ENCODE results near the gene BCAR3. TPM values are rescaled to one million over a fixed set of nuclear protein-coding genes. Genes with fewer than 3 reads are reported as not detected.
"Not testable (repeated sequence)": the region's sequence is repeated elsewhere in the genome, so short reads cannot be mapped to it uniquely, and the experiment has no call there.

Gene BCAR3
- total and polyA plus RNA-seq, 4 donors = 8.4 to 24.1 (median 16.0) TPM

DNA sequence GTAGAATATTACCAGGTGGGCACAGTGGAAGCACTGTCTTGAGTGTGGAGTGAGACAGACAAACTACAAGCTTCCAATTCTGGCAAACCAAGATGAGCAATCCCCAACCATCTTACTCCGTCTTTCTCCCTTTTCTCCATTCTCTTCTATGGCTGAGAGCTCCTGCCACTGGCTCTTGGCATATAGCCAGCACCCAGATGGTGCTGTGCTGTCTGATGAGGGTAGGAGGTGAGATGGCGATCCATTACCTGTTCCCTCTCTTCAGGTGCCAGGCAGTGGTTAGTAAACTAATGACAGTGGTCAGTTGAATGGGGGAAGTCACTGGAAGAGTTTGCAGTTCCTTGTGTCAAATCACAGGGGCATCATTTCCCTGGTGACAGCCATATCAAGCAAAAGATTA is 125.3 kb downstream of the BCAR3 start:
- 88 to 92% methylated on average over 2 of the region's 2 CpGs for WGBS, 2 donors
- Histone ChIP-seq H3K4me1 (ENCODE audit: control insufficient read depth in 1 of 2, insufficient read depth in 2 of 2, low read length in 2 of 2) (no peaks in the 10 kb centered on the region), H3K27ac (ENCODE audit: low read depth in 1 of 2, low read length in 2 of 2) (no peak overlapping the region), H3K4me3 (ENCODE audit: low read length in 2 of 2) (no peak overlapping the region), H3K27me3 (ENCODE audit: control insufficient read depth in 1 of 2, insufficient read depth in 2 of 2, low read length in 1 of 2) (no peaks in the 10 kb centered on the region), H3K36me3 (ENCODE audit: control insufficient read depth in 1 of 2, insufficient read depth in 2 of 2, low read length in 1 of 2) (peaks cover 0 to 3% of the 10 kb centered on the region in 2 donors), H3K9me3 (ENCODE audit: control insufficient read depth, low read length) (no peaks in the 10 kb centered on the region)
- intact Hi-C loops (cut with DNase I) = no loop called here
- ATAC-seq (ENCODE audit: low FRiP score) (no peak), DNase-seq (no peak)

DNA sequence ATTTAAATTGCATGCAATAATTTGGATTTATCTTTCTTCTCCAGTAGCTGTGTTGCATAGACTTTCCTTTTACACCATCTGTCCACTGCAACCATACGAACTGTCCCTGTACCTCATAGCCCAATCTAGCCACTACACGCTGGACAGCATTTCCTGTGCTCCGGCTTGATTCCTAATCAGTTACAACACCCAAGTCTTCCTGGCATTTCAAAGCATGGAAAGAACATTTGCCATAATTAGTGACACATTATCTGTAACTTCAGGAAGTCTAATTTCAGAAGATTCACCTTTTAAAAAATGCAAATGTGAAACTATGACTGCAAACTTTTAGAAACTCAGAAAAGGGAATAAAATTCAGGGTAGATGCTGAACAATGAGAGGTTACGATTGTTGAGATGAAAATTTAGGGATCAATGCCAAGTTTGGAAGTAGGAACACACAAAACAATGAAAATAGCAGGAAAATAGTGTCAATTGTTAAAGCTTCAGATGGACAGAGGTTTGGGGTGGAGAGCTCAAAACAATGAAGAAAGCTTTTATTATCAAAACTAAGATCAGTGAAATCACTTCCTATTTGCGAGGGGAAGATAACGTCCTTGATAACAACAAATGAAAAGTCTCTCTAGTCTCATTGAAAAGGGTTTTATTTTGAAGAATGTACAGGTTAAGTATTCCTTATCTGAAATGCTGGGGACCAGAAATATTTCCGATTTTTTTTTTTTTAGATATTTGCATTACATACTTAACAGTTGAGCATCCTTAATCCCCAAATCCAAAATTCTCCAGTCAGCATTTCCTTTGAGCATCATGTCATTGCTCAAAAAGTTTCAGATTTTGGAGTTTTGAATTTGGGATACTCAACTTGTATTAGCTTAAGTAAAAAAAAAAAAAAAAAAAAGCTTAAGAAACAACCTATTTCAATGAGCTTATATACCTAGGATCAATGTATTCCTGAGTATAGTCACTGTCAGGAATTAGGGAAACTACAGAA is 126.5 kb downstream of the BCAR3 start:
- Histone ChIP-seq H3K4me3 (ENCODE audit: low read length in 2 of 2) (no peak overlapping the region), H3K27ac (ENCODE audit: low read depth in 1 of 2, low read length in 2 of 2) (no peak overlapping the region), H3K27me3 (ENCODE audit: control insufficient read depth in 1 of 2, insufficient read depth in 2 of 2, low read length in 1 of 2) (no peaks in the 10 kb centered on the region), H3K36me3 (ENCODE audit: control insufficient read depth in 1 of 2, insufficient read depth in 2 of 2, low read length in 1 of 2) (peaks cover 0 to 3% of the 10 kb centered on the region in 2 donors), H3K9me3 (ENCODE audit: control insufficient read depth, low read length) (no peaks in the 10 kb centered on the region), H3K4me1 (ENCODE audit: control insufficient read depth in 1 of 2, insufficient read depth in 2 of 2, low read length in 2 of 2) (no peaks in the 10 kb centered on the region)
- DNase-seq (no peak), ATAC-seq (ENCODE audit: low FRiP score) (no peak)
- 71 to 82% methylated on average over 7 of the region's 7 CpGs for WGBS, 2 donors
- intact Hi-C loops (cut with DNase I) = no loop called here

DNA sequence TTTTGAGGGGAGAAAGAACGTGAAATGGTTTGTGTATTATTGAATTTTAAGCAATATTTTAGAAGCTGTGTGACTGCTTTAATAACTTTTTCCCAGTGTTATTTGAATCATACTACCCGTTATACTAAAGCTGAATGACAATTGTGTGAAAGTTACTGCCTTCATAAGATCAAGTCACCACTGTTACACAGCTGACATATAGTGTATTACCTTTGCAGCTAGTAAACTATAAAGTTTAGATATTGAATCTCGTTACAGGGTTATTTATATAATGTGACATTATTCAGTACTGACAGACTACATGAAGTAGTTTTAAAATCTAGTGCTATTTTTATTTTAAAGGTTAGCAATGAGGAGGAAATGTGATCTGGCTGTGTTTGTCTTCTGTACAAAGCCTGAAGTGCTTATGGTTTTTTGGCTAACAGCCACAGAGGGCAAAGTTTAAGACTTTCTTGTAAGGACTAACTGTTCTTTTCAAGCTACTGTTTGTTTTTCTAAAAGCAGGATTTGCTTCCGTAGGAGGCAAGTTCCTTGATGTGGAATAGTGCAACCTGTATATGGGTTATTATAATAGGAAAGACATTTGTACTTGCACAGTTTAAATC is 127.6 kb downstream of the BCAR3 start:
- DNase-seq; H3K9me3 ChIP-seq (ENCODE audit: control insufficient read depth, low read length); H3K27me3 ChIP-seq (ENCODE audit: control insufficient read depth in 1 of 2, insufficient read depth in 2 of 2, low read length in 1 of 2); intact Hi-C loops (cut with DNase I); H3K36me3 ChIP-seq (ENCODE audit: control insufficient read depth in 1 of 2, insufficient read depth in 2 of 2, low read length in 1 of 2); H3K27ac ChIP-seq (ENCODE audit: low read depth in 1 of 2, low read length in 2 of 2); H3K4me3 ChIP-seq (ENCODE audit: low read length in 2 of 2); ATAC-seq (ENCODE audit: low FRiP score); H3K4me1 ChIP-seq (ENCODE audit: control insufficient read depth in 1 of 2, insufficient read depth in 2 of 2, low read length in 2 of 2): not testable (repeated sequence)
- 38 to 55% methylated on average over 4 of the region's 4 CpGs for WGBS, 2 donors

DNA sequence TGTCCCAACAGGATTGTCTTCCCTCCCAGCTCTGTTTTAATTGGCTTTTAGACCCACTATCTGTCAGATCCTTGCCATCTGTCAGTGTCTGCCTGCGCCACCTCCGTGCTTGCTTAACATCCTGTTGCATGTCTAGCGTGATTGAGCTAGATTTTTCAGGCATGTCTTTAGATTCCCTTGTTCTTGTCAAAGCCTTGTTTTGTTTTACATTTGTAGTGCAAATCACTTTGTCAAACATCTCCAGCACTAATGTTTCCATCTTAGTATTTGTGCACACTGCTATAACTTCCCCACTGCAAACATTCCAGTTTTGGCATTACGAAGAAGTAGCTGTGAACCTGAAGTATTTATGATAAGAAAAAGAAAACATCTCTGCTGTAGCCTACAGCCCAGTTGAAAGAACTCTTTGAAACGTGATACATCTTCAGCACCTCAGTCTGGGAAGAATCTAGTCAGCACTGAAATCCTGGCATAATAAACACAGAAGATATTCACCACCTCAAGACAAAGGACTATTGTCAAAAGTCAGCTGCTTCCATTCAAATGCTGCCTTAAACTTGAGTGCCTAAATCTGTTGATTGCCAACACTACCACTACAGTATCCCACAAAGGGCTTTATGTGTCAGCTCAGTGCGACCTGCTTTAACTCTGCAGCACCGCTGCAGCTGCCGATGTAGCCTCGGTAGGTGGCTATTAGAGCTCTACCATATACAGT is 128.7 kb downstream of the BCAR3 start:
- no peaks in the 10 kb centered on the region for H3K36me3 ChIP-seq (ENCODE audit: control insufficient read depth in 1 of 2, insufficient read depth in 2 of 2, low read length in 1 of 2)
- no peaks in the 10 kb centered on the region for H3K9me3 ChIP-seq (ENCODE audit: control insufficient read depth, low read length)
- intact Hi-C loops (cut with DNase I) = no loop called here
- H3K27ac ChIP-seq (ENCODE audit: low read depth in 1 of 2, low read length in 2 of 2) = no peak overlapping the region
- ATAC-seq (ENCODE audit: low FRiP score) = no peak
- no peaks in the 10 kb centered on the region for H3K27me3 ChIP-seq (ENCODE audit: control insufficient read depth in 1 of 2, insufficient read depth in 2 of 2, low read length in 1 of 2)
- 68 to 71% methylated on average over 9 of the region's 9 CpGs for WGBS, 2 donors
- H3K4me1 ChIP-seq (ENCODE audit: control insufficient read depth in 1 of 2, insufficient read depth in 2 of 2, low read length in 2 of 2) = no peaks in the 10 kb centered on the region
- DNase-seq = no peak
- H3K4me3 ChIP-seq (ENCODE audit: low read length in 2 of 2) = no peak overlapping the region

DNA sequence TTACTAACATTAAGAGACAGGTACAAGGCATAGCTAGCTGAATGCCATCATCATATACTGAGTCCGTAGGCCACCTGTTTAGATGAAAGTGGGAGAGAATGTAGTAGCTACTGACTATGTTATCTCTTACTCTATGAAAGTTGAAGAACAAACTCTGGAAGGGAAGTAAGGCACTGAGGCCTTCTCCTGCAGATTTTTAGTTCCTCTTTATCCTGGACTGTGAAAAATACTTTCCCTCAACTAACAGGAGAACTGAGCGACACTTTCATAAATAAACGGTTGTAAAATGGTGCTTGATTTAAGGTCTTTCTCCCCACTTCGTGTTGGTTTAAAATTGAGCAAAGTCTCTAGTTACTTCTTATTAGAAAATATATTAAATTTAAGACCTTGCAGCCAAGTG is 131.8 kb downstream of the BCAR3 start:
- Histone ChIP-seq H3K27me3 (ENCODE audit: control insufficient read depth in 1 of 2, insufficient read depth in 2 of 2, low read length in 1 of 2) (no peaks in the 10 kb centered on the region), H3K9me3 (ENCODE audit: control insufficient read depth, low read length) (no peaks in the 10 kb centered on the region), H3K27ac (ENCODE audit: low read depth in 1 of 2, low read length in 2 of 2) (no peak overlapping the region), H3K4me3 (ENCODE audit: low read length in 2 of 2) (no peak overlapping the region), H3K36me3 (ENCODE audit: control insufficient read depth in 1 of 2, insufficient read depth in 2 of 2, low read length in 1 of 2) (no peaks in the 10 kb centered on the region), H3K4me1 (ENCODE audit: control insufficient read depth in 1 of 2, insufficient read depth in 2 of 2, low read length in 2 of 2) (no peaks in the 10 kb centered on the region)
- intact Hi-C loops (cut with DNase I) = no loop called here
- no peak for ATAC-seq (ENCODE audit: low FRiP score)
- no peak for DNase-seq
- 88 to 90% methylated on average over 4 of the region's 4 CpGs for WGBS, 2 donors

DNA sequence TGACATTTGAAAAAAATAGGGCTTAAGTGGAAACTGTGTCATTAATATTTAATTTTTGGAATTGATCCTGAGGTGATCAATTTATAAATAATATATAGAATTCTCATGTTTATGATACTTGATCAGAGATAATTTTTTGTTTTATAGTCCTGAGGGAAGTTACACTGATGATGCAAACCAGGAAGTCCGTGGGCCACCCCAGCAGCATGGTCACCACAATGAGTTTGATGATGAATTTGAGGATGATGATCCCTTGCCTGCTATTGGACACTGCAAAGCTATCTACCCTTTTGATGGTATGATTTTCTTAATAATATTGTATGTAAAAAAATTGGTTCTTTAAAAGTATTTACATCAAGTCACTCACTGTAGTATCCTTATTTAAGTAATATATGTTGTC is 132.5 kb downstream of the BCAR3 start:
- Histone ChIP-seq H3K4me1 (ENCODE audit: control insufficient read depth in 1 of 2, insufficient read depth in 2 of 2, low read length in 2 of 2) (no peaks in the 10 kb centered on the region), H3K27ac (ENCODE audit: low read depth in 1 of 2, low read length in 2 of 2) (no peak overlapping the region), H3K27me3 (ENCODE audit: control insufficient read depth in 1 of 2, insufficient read depth in 2 of 2, low read length in 1 of 2) (no peaks in the 10 kb centered on the region), H3K36me3 (ENCODE audit: control insufficient read depth in 1 of 2, insufficient read depth in 2 of 2, low read length in 1 of 2) (no peaks in the 10 kb centered on the region), H3K4me3 (ENCODE audit: low read length in 2 of 2) (no peak overlapping the region), H3K9me3 (ENCODE audit: control insufficient read depth, low read length) (no peaks in the 10 kb centered on the region)
- intact Hi-C loops (cut with DNase I) = no loop called here
- 94% methylated on average over 1 of the region's 1 CpG for WGBS, 2 donors
- DNase-seq (no peak), ATAC-seq (ENCODE audit: low FRiP score) (no peak)

DNA sequence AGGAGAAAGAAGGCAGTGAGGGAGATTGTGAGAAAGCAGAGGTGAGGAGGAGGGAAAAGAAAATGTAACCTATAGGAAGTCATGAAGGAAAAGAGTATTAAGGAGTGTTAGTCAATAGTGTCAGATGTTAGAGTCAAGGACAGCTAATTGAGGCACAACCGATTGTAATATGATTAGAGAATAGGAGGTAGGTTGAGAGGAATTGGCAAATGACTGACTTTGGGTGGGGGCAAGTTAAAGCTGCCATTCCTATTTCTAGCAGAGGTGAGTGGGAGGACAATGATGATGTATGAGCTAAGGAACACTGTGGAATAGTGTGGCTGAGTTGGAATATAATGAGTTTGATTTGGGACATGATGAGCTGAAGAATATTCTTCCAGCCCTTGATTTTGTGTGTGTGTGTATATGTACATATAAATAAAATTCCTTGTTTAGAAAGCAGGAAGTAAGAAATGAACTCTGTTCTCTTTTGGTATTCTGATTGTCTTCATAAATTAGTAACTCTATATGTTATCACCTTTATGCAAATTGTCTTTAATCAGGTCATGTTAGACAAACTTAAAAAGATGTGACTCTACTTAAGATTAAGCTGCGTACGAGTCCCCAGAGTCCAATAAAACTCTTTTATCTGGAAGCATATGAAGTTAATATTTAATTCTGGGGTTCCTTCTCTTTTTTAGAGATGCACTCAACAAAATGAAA is 135.3 kb downstream of the BCAR3 start:
- Histone ChIP-seq H3K4me3 (ENCODE audit: low read length in 2 of 2) (no peak overlapping the region), H3K4me1 (ENCODE audit: control insufficient read depth in 1 of 2, insufficient read depth in 2 of 2, low read length in 2 of 2) (no peaks in the 10 kb centered on the region), H3K9me3 (ENCODE audit: control insufficient read depth, low read length) (no peaks in the 10 kb centered on the region), H3K27ac (ENCODE audit: low read depth in 1 of 2, low read length in 2 of 2) (no peak overlapping the region), H3K36me3 (ENCODE audit: control insufficient read depth in 1 of 2, insufficient read depth in 2 of 2, low read length in 1 of 2) (no peaks in the 10 kb centered on the region), H3K27me3 (ENCODE audit: control insufficient read depth in 1 of 2, insufficient read depth in 2 of 2, low read length in 1 of 2) (no peaks in the 10 kb centered on the region)
- WGBS, 2 donors = 94 to 97% methylated on average over 3 of the region's 3 CpGs
- intact Hi-C loops (cut with DNase I) = no loop called here
- no peak for DNase-seq
- ATAC-seq (ENCODE audit: low FRiP score) = no peak

DNA sequence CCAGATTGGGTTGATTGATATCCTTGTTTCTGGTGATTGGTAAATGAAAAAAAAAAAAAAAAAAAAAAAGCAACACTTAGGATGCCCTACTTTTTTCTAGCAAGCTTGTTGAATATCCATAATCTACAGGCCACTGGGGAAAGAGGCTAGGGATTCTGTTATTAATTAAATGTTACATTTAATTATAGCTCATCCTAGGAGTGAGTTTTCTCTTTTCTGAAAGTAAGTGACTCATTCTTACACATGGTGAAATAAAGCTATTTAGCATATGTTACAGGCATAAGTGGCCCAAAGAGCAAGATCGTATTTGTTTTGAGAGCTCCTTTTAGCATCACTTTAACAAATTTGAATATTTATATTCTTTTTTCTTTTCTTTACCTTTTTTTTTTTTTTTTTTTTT is 139.2 kb downstream of the BCAR3 start:
- Histone ChIP-seq H3K27me3 (ENCODE audit: control insufficient read depth in 1 of 2, insufficient read depth in 2 of 2, low read length in 1 of 2) (no peaks in the 10 kb centered on the region), H3K36me3 (ENCODE audit: control insufficient read depth in 1 of 2, insufficient read depth in 2 of 2, low read length in 1 of 2) (no peaks in the 10 kb centered on the region), H3K9me3 (ENCODE audit: control insufficient read depth, low read length) (no peaks in the 10 kb centered on the region), H3K27ac (ENCODE audit: low read depth in 1 of 2, low read length in 2 of 2) (no peak overlapping the region), H3K4me1 (ENCODE audit: control insufficient read depth in 1 of 2, insufficient read depth in 2 of 2, low read length in 2 of 2) (no peaks in the 10 kb centered on the region), H3K4me3 (ENCODE audit: low read length in 2 of 2) (no peak overlapping the region)
- DNase-seq (no peak), ATAC-seq (ENCODE audit: low FRiP score) (no peak)
- intact Hi-C loops (cut with DNase I) = no loop called here
- 97 to 100% methylated on average over 1 of the region's 1 CpG for WGBS, 2 donors
